Measurements from ENCODE around the gene OR51M1. TPM values are rescaled to one million over a fixed set of nuclear protein-coding genes. Genes with fewer than 3 reads are reported as not detected.

OR51M1 gene
- total and polyA plus RNA-seq, 2 of the 13 experiments (the other 11 are each of a cell fraction or from before 2014, with no cell fraction given) = not detected

GRCh38 chr11:5423131-5423530, 39.5 kb downstream of the OR51M1 start:
- Histone ChIP-seq H3K36me3 (replicated peaks in 1 of 2; ENCODE audit: control insufficient read depth in 1 of 2, insufficient read depth in 2 of 2, low read length in 2 of 2) (no peaks in the 10 kb centered on the region), H3K9me3 (ENCODE audit: low read length) (no peaks in the 10 kb centered on the region), H3K4me3 (replicated peaks in 1 of 3; ENCODE audit: insufficient read depth in 1 of 3, low read depth in 2 of 3, low read length in 3 of 3) (no peak overlapping the region), H3K79me2 (ENCODE audit: insufficient read depth, low read length) (no peaks in the 10 kb centered on the region), H3K27me3 (ENCODE audit: control insufficient read depth in 1 of 2, insufficient read depth in 2 of 2, low read length in 2 of 2) (0 out of 5 replicates have a peak, but pooled peaks cover 0 to 12% of the 10 kb centered on the region in 2 experiments), H3K27ac (ENCODE audit: extremely low read length, insufficient read depth, low read length) (no peak overlapping the region), H3K4me1 (ENCODE audit: insufficient read depth, low read length) (no peaks in the 10 kb centered on the region), H2AFZ (ENCODE audit: low read length) (no peak overlapping the region), H3K4me2 (ENCODE audit: low read depth, low read length) (no peak overlapping the region), H4K20me1 (ENCODE audit: insufficient read depth, low read length) (no peaks in the 10 kb centered on the region), H3K9ac (ENCODE audit: insufficient read depth, low read depth, low read length) (no peak overlapping the region)
- no peak for FAIRE-seq
- ChIA-PET POLR2A (no interaction called here), CTCF (ENCODE audit: low intra/inter-chr PET ratio, low total read pairs) (no interaction called here)
- whole genome bisulfite sequencing (ENCODE audit: low lambda C conversion rate) = 3% methylated on average over 3 of the region's 3 CpGs
- ATAC-seq = no peak
- intact Hi-C loops (cut with micrococcal nuclease; ENCODE audit: unreplicated experiment) (no loop called here), in situ Hi-C loops (cut with HindIII; ENCODE audit: extremely low pct_ligation_motif_present, low pct_unique_long_range_greater_than_20kb) (no loop called here)
- no peak for TF ChIP-seq ZNF225 (CRISPR knock-in tag; IDR thresholded peaks at IDR 0.05)
- TF ChIP-seq ZNF3 (CRISPR knock-in tag; IDR thresholded peaks at IDR 0.05) = no peak
- no peak for TF ChIP-seq ZNF326 (CRISPR knock-in tag; IDR thresholded peaks at IDR 0.05; ENCODE audit: borderline replicate concordance)
- TF ChIP-seq SP1 (IDR thresholded peaks at IDR 0.05) = no peak
- no peak for TF ChIP-seq SP1 (CRISPR knock-in tag; IDR thresholded peaks at IDR 0.05)
- no peak for TF ChIP-seq MZF1 (CRISPR knock-in tag; IDR thresholded peaks at IDR 0.05; ENCODE audit: borderline replicate concordance)
- TF ChIP-seq HNRNPUL1 (IDR thresholded peaks at IDR 0.05; ENCODE audit: low read depth, low read length) = no peak
- BruUV-seq (replicated peaks) = no TSS peak
- no peak for DNase-seq (ENCODE audit: low spot score)

- intact Hi-C loops (cut with micrococcal nuclease; ENCODE audit: unreplicated experiment) = no loop called here
- 0% methylated on average over 2 of the region's 2 CpGs for WGBS (ENCODE audit: low lambda C conversion rate)
- TF ChIP-seq FOXP1 (IDR thresholded peaks at IDR 0.05) (no peak), FOXP1 (CRISPR knock-in tag; IDR thresholded peaks at IDR 0.05) (no peak), CCAR2 (optimal IDR thresholded peaks at IDR 0.05; ENCODE audit: low read depth, low read length) (no peak), RBAK (CRISPR knock-in tag; IDR thresholded peaks at IDR 0.05) (no peak), ZBTB40 (IDR thresholded peaks at IDR 0.05) (no peak), ZBTB40 (CRISPR knock-in tag; IDR thresholded peaks at IDR 0.05) (no peak)
These were observed 57.8 kb downstream of the OR51M1 start, which contains the start of gene OR51I1 for GRCh38 chr11:5441414-5441813. Gene OR51I1 (minus strand): TSS chr11:5441514. CDS start chr11:5441514, 0 bp downstream.

More at GRCh38 chr11:5441414-5441813, 57.8 kb downstream of the OR51M1 start, which contains the start of gene OR51I1:
- H3K9ac ChIP-seq (ENCODE audit: insufficient read depth, low read depth, low read length) = no peak within 1 kb of the TSS
- BruUV-seq (replicated peaks) = no TSS peak
- no peak within 1 kb of the TSS for H3K4me3 ChIP-seq (replicated peaks in 1 of 3; ENCODE audit: insufficient read depth in 1 of 3, low read depth in 2 of 3, low read length in 3 of 3)
- H3K4me2 ChIP-seq (ENCODE audit: low read depth, low read length) = no peak within 1 kb of the TSS
- H3K4me1 ChIP-seq (ENCODE audit: insufficient read depth, low read length) = no peaks in the 10 kb centered on the region
- no peaks in the 10 kb centered on the region for H4K20me1 ChIP-seq (ENCODE audit: insufficient read depth, low read length)
- no peak within 1 kb of the TSS for H2AFZ ChIP-seq (ENCODE audit: low read length)
- DNase-seq (ENCODE audit: low spot score) (no peak), ATAC-seq (no peak), FAIRE-seq (no peak)
- in situ Hi-C loops (cut with HindIII; ENCODE audit: extremely low pct_ligation_motif_present, low pct_unique_long_range_greater_than_20kb) = no loop called here
- no peaks in the 10 kb centered on the region for H3K36me3 ChIP-seq (replicated peaks in 1 of 2; ENCODE audit: control insufficient read depth in 1 of 2, insufficient read depth in 2 of 2, low read length in 2 of 2)
- CTCF ChIA-PET (ENCODE audit: low intra/inter-chr PET ratio, low total read pairs) = no interaction called here
- no peaks in the 10 kb centered on the region for H3K79me2 ChIP-seq (ENCODE audit: insufficient read depth, low read length)
- H3K9me3 ChIP-seq (ENCODE audit: low read length) = no peaks in the 10 kb centered on the region
- H3K27me3 ChIP-seq (ENCODE audit: control insufficient read depth in 1 of 2, insufficient read depth in 2 of 2, low read length in 2 of 2) = 0 out of 5 replicates have a peak, but pooled peaks cover 0 to 4% of the 10 kb centered on the region in 2 experiments
- POLR2A ChIA-PET = no interaction called here
- no peak within 1 kb of the TSS for H3K27ac ChIP-seq (ENCODE audit: extremely low read length, insufficient read depth, low read length)

All from HepG2 (cell line).